AG08395 (cell line): ENCODE measurements around the gene UBAP1.
A peak's percentile ranks its signal among the peaks of the same experiment; 100 is the strongest.
"Not testable (repeated sequence)": the region's sequence is repeated elsewhere in the genome, so short reads cannot be mapped to it uniquely, and the experiment has no call there.

Experiments
- DNase-seq: peaks from one replicate; pipeline ENCODE4 v3.0.0; 2012; ENCODE audit warnings: mixed read lengths, low spot score

Gene UBAP1

GRCh38 chr9:34178436-34179212 is at the start of gene UBAP1:
Gene UBAP1 (plus strand): TSS chr9:34179043. CDS start chr9:34220915, 41,872 bp downstream.
- DNase-seq, result peak; percentile 97

- DNase-seq, result no peak
These were observed 47.3 kb upstream of the UBAP1 start for GRCh38 chr9:34131571-34131970.

GRCh38 chr9:34133436-34133949 is 45.4 kb upstream of the UBAP1 start:
- no peak for DNase-seq

- no peak for DNase-seq
These were observed 44.3 kb upstream of the UBAP1 start for GRCh38 chr9:34134521-34134920.

GRCh38 chr9:34138644-34139043 is 40.2 kb upstream of the UBAP1 start:
- DNase-seq, result not testable (repeated sequence)

- peak; percentile 90 for DNase-seq
These were observed 39.2 kb upstream of the UBAP1 start for GRCh38 chr9:34139477-34140146.

- no peak for DNase-seq
These were observed 38.0 kb upstream of the UBAP1 start for GRCh38 chr9:34140853-34141252.

- no peak for DNase-seq
These were observed 35.7 kb upstream of the UBAP1 start for GRCh38 chr9:34143116-34143515.

GRCh38 chr9:34145165-34145564 is 33.7 kb upstream of the UBAP1 start:
- DNase-seq, result no peak

GRCh38 chr9:34151398-34151797 is 27.4 kb upstream of the UBAP1 start:
- DNase-seq, result no peak

GRCh38 chr9:34154057-34154456 is 24.8 kb upstream of the UBAP1 start:
- no peak for DNase-seq

GRCh38 chr9:34157318-34157717 is 21.5 kb upstream of the UBAP1 start:
- no peak for DNase-seq

- DNase-seq, result no peak
These were observed 20.9 kb upstream of the UBAP1 start for GRCh38 chr9:34157898-34158297.

GRCh38 chr9:34158362-34158869 is 20.4 kb upstream of the UBAP1 start:
- peak; percentile 64 for DNase-seq

- DNase-seq, result no peak
These were observed 15.4 kb upstream of the UBAP1 start for GRCh38 chr9:34163434-34163833.

- no peak for DNase-seq
These were observed 9.7 kb upstream of the UBAP1 start for GRCh38 chr9:34169125-34169524.

- DNase-seq, result no peak
These were observed 8.4 kb upstream of the UBAP1 start for GRCh38 chr9:34170237-34170991.

- no peak for DNase-seq
These were observed 6.9 kb upstream of the UBAP1 start for GRCh38 chr9:34171753-34172535.

GRCh38 chr9:34176089-34176488 is 2.8 kb upstream of the UBAP1 start:
- DNase-seq, result no peak

- DNase-seq, result no peak
These were observed 1.0 kb upstream of the UBAP1 start for GRCh38 chr9:34177593-34178435.
